ENCODE measurements around the gene PKP3.
"Not testable (repeated sequence)": the region's sequence is repeated elsewhere in the genome, so short reads cannot be mapped to it uniquely, and the experiment has no call there.

- TF ChIP-seq CTCF, POLR2A, EP300 (IDR thresholded peaks at IDR 0.05): not testable (repeated sequence)
Measured at GRCh38 chr11:411520-411919, 17.5 kb downstream of the PKP3 start.

Measured in upper lobe of left lung (tissue), 4 donors.